Activated B cell treated with CpG ODN at 0.5 μM for 24 hours (primary cell): Measurements from ENCODE around the gene TXNDC5. TPM values are rescaled to one million over a fixed set of nuclear protein-coding genes. Genes with fewer than 3 reads are reported as not detected.
"Not testable (repeated sequence)": the region's sequence is repeated elsewhere in the genome, so short reads cannot be mapped to it uniquely, and the experiment has no call there.

Experiments used
- ATAC-seq: fragments of 200-7000 bp; cut with Tn5 transposase; one replicate; pipeline ENCODE4 v1.10.0; 2021; ENCODE audit warnings: low read depth, mild to moderate bottlenecking, moderate library complexity
- CTCF ChIA-PET: fragments of 350-600 bp; sonication (Branson Sonifier 250); formaldehyde crosslinking; loops from one replicate; lab custom pipeline; 2021; ENCODE audit warnings: antibody characterized with exemption; lab: Charles Lee
- POLR2A ChIA-PET: fragments of 350-600 bp; sonication (Branson Sonifier 250); formaldehyde crosslinking; loops from one replicate; lab custom pipeline; 2021; ENCODE audit warnings: antibody characterized with exemption; lab: Charles Lee
- DNase-seq: peaks from one replicate; pipeline ENCODE4 v3.0.0; 2022
- H3K27ac Mint-ChIP-seq: one replicate; pipeline ENCODE4 v1.8.0; 2020; ENCODE audit warnings: mixed read lengths
- H3K27me3 Mint-ChIP-seq: one replicate; pipeline ENCODE4 v1.8.0; 2021; ENCODE audit warnings: mixed read lengths
- H3K36me3 Mint-ChIP-seq: one replicate; pipeline ENCODE4 v1.8.0; 2021; ENCODE audit warnings: low read depth, mixed read lengths
- H3K4me1 Mint-ChIP-seq: one replicate; pipeline ENCODE4 v1.8.0; 2021; ENCODE audit warnings: mixed read lengths
- H3K4me3 Mint-ChIP-seq: one replicate; pipeline ENCODE4 v1.8.0; 2020; ENCODE audit warnings: mild to moderate bottlenecking, mixed read lengths
- H3K9me3 Mint-ChIP-seq: one replicate; pipeline ENCODE4 v1.8.0; 2020; ENCODE audit warnings: mixed read lengths
- CTCF ChIP-seq: fragments of 200-600 bp; IDR thresholded peaks from one replicate; pipeline ENCODE4 v1.8.0; 2022; ENCODE audit warnings: antibody characterized with exemption, mild to moderate bottlenecking
- intact Hi-C: fragments of 100-400 bp; cut with micrococcal nuclease; formaldehyde crosslinking; loops from one replicate; pipeline ENCODE4 v1.15.1; 2024
- total RNA-seq: library from RNA; stranded (reverse); gene quantifications from 2 replicates; pipeline ENCODE4 v1.2.3, GENCODE V29; 2022

Gene TXNDC5
- total RNA-seq, 1 donor from 2014 or later = 68.2 TPM

DNA sequence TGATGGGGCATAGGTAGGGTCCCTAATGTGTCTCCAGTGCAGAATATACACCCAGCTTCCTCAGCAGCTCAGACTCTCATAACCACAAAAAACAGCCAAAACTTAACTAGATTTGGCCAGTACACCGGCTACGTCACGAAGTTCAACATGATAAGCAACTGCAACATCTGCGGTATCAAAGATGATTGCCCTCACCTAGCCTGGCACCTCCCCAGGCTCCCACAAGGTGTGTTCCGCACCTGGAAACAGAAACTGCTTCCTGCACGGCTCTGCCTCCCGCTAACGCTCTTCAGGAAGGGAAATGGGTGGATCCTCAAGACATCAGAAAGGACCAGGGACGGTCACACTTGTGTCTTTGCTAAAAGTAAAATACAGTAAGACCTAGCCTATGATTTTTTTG, 9.5 kb downstream of the TXNDC5 start:
- Mint-ChIP-seq H3K36me3 (peaks cover 85% of the 10 kb centered on the region), H3K4me3 (no peak overlapping the region), H3K27ac (no peak overlapping the region), H3K9me3 (no peaks in the 10 kb centered on the region), H3K4me1 (peaks cover 37% of the 10 kb centered on the region), H3K27me3 (no peaks in the 10 kb centered on the region)
- ATAC-seq (no peak), DNase-seq (no peak)
- intact Hi-C loops = no loop called here
- TF ChIP-seq CTCF = no peak
- POLR2A ChIA-PET = interaction anchor here (1.1 to 1.4 kb wide), 4 partner anchors 8 to 62 kb away, joined by 3 to 4 read pairs (median 3); no protein-coding TSS in a partner anchor
- CTCF ChIA-PET = interaction anchor here (2.0 kb wide), 1 partner anchor 91 kb away, joined by 10 read pairs; no protein-coding TSS in a partner anchor

- TF ChIP-seq CTCF = no peak
- ChIA-PET POLR2A (interaction anchor here (1.1 to 1.4 kb wide), 5 partner anchors 9 to 62 kb away, joined by 3 to 4 read pairs (median 3); no protein-coding TSS in a partner anchor), CTCF (interaction anchor here (1.3 to 2.0 kb wide), 3 partner anchors 92 to 178 kb away, joined by 5 to 10 read pairs (median 6); no protein-coding TSS in a partner anchor)
- H3K27ac Mint-ChIP-seq = peak overlapping the region; percentile 59
- H3K4me3 Mint-ChIP-seq = no peak overlapping the region
- peaks cover 37% of the 10 kb centered on the region for H3K4me1 Mint-ChIP-seq
- intact Hi-C loops = no loop called here
- ATAC-seq (peak; percentile 78), DNase-seq (no peak)
- H3K36me3 Mint-ChIP-seq = peaks cover 90% of the 10 kb centered on the region
- H3K27me3 Mint-ChIP-seq = no peaks in the 10 kb centered on the region
- H3K9me3 Mint-ChIP-seq = no peaks in the 10 kb centered on the region
Measured at GRCh38 chr6:7900621-7901020, 10.0 kb downstream of the TXNDC5 start.

GRCh38 chr6:7899889-7900213, 10.7 kb downstream of the TXNDC5 start:
- Mint-ChIP-seq H3K27ac (no peak overlapping the region), H3K9me3 (no peaks in the 10 kb centered on the region), H3K4me1 (peaks cover 33% of the 10 kb centered on the region), H3K36me3 (peaks cover 93% of the 10 kb centered on the region), H3K4me3 (no peak overlapping the region), H3K27me3 (no peaks in the 10 kb centered on the region)
- DNase-seq (no peak), ATAC-seq (no peak)
- intact Hi-C loops = loop anchor here (1.0 to 2.0 kb wide), 4 partner anchors 33 to 159 kb away; no protein-coding TSS in a partner anchor
- no peak for TF ChIP-seq CTCF
- ChIA-PET CTCF (interaction anchor here (0.6 to 2.0 kb wide), 6 partner anchors 17 to 319 kb away, joined by 3 to 10 read pairs (median 4); no protein-coding TSS in a partner anchor), POLR2A (interaction anchor here (1.2 to 1.4 kb wide), 4 partner anchors 10 to 63 kb away, joined by 3 to 4 read pairs (median 3); no protein-coding TSS in a partner anchor)

DNA sequence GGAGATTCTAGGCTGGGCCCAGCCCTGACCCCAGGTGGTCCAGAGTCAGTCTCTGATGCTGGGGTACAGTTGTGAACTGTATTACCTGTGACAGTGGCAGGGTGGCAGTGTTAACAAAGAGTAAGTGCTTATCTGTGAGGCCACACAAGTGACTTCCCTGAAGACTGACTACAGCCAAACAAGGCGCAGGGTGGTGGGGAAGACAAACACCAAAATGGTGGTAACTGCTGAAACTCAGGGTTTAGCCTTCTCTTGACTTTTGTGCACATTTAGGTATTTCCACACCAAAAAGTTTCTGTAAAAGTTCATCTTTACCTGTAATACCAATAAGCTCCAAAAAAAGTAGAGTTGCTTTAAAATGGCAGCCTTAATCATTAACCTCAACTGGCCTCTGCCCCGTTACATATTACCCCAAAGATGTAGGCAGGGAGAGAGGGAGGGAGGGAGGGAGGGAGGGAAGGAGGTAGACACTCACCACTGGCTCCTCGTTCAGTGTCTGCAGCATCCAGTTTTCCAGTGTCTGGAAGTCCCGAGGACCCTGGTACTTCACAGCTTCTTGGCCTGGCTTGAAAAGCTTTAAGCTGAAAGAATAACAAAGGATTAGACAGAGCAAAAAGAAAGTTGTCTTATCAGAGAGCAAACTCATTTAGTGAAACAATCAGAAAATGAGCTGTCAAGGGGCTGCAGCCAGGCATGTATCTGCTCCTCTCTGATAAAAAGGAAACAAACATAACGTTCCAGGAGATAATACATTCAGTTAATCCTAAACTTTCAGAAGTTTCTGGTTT, 11.3 kb downstream of the TXNDC5 start:
- no peak overlapping the region for H3K27ac Mint-ChIP-seq
- POLR2A ChIA-PET = interaction anchor here (1.3 to 1.4 kb wide), 2 partner anchors 34 to 64 kb away, joined by 3 read pairs; no protein-coding TSS in a partner anchor
- intact Hi-C loops = loop anchor here (1.0 to 2.0 kb wide), 4 partner anchors 34 to 160 kb away; no protein-coding TSS in a partner anchor
- no peak overlapping the region for H3K4me3 Mint-ChIP-seq
- CTCF ChIA-PET = interaction anchor here (0.6 to 2.0 kb wide), 6 partner anchors 18 to 320 kb away, joined by 3 to 10 read pairs (median 4); no protein-coding TSS in a partner anchor
- DNase-seq = no peak
- H3K36me3 Mint-ChIP-seq = peaks cover 93% of the 10 kb centered on the region
- peak; percentile 61 for ATAC-seq
- peaks cover 32% of the 10 kb centered on the region for H3K4me1 Mint-ChIP-seq
- H3K27me3 Mint-ChIP-seq = no peaks in the 10 kb centered on the region
- no peaks in the 10 kb centered on the region for H3K9me3 Mint-ChIP-seq
- no peak for TF ChIP-seq CTCF

GRCh38 chr6:7898193-7898586, 12.4 kb downstream of the TXNDC5 start:
- peaks cover 32% of the 10 kb centered on the region for H3K4me1 Mint-ChIP-seq
- CTCF ChIA-PET = interaction anchor here (0.7 to 1.4 kb wide), 3 partner anchors 94 to 321 kb away, joined by 3 to 7 read pairs (median 3); no protein-coding TSS in a partner anchor
- intact Hi-C loops = loop anchor here (2.0 kb wide), 1 partner anchor 35 kb away; no protein-coding TSS in a partner anchor
- peaks cover 93% of the 10 kb centered on the region for H3K36me3 Mint-ChIP-seq
- H3K9me3 Mint-ChIP-seq, POLR2A ChIA-PET, ATAC-seq, H3K27me3 Mint-ChIP-seq, H3K27ac Mint-ChIP-seq, DNase-seq, H3K4me3 Mint-ChIP-seq: not testable (repeated sequence)
